ENCODE data around the gene ZNF35.
A peak's percentile ranks its signal among the peaks of the same experiment; 100 is the strongest.
"Not testable (repeated sequence)": the region's sequence is repeated elsewhere in the genome, so short reads cannot be mapped to it uniquely, and the experiment has no call there.

The ZNF35 gene

DNA sequence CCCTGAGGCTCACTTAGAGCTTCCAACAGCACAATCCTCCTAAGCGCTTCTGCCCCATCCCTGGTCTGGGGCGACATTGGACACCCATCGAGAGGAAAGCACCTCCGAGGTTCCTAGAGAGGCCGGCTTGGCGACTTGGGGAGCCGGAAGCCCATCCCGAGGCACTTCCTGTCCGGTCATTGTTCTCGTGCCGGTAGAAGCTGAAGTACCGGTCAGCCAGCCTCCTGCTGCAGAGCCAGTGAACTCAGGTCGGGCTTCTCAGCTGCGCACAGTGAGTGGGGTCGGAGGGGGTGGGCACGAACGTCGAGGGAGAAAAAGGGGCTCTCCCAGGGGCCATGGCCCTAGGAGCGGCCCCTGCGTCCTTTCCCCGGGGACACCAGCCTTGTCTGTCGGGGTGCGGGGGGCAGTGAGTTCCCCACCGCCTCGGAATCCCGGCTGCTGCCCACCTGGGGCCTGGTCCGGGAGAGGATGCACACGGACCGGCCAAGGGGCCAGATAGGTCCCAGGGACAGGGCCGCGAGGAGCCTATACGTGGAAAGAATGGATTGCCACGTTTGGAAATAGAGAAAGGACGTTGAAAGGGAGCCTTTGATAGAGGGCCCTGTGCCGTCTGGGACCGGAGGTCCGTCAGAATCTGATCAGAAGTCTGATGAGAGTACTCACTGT is at the start of gene ZNF35:
TSS of gene ZNF35 (plus strand) at position 169 of the 666 bp plus-strand sequence. CDS start 2,336 bp downstream, outside the sequence.
- DNase-seq (ENCODE audit: low read depth): peak; percentile 78

DNA sequence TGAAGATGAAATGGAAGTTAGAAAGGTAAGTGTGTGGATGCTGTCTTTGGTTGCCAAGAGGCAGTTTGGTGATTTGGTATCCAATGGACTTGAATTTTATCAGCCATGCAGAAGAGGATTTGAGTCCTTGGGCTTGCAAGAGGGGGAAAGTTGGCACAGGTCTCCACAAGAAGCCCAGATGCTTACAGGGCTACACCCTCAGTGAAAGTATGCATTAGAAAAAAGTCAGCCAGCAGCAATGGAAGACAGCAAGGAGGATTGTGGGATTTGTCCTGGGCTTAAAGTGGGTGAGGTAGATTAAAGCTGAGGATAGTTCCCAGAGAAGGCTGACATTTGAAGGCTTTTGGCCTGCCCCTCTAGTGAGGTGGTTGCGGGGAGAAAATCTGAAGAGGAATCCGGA is 46.8 kb upstream of the ZNF35 start:
- DNase-seq (ENCODE audit: low read depth): no peak

DNA sequence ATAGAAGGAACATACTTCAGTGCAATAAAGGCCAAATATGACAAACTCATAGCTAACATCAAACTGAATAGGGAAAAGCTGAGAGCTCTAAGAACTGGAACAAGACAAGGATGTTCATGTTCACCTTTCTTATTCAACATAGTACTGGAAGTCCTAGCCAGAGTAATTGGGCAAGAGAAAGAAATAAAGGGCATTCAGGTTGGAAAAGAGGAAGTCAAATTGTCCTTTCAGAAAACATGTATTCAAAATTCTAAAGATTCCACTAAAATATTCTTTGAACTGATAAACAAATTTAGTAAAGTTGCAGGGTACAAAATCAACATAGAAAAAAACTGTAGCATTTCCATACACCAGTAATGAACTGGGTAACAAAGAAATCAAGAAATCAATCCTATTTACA is 35.9 kb upstream of the ZNF35 start:
- no peak for DNase-seq (ENCODE audit: low read depth)

DNA sequence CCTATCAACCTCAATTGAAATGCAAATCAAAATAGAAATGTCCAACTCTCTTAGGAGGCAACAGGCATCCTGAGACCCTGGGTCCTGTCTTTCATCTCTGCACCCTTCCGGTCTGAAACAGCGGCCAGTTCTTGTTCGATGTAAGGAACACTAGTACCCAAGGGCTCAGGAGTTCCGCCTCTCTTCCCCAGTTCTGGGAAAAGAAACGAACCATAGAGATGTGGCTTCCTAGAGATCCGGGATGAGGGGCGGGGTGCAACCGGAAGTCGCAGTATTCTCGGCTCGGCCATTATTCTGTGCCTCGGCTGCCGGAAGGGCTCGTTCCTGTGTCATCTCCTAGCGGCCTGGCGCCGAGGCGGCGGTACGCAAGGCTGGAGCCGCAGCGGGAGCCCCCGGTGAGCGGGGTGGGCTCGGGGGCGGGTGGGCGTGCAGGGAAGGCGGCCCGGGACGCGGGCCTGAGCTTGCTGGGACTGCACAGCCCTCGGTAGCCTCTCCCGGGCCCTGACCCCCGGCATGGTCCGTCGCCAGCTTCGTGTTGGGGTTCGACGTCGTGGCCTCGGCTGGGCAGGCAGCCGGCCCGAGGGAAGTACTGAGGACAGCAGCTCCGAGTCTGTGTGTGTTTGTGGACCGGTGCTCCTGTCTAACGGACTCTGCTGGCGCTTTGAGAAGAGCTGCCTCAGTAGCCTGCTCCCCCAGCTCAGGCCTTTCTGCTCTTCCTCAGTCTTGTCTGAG is 23.6 kb upstream of the ZNF35 start, which contains the start of gene ZNF197:
TSS of gene ZNF197 (plus strand) at position 288 of the 732 bp plus-strand sequence. CDS start 4,119 bp downstream, outside the sequence.
- DNase-seq (ENCODE audit: low read depth): peak; percentile 73

DNA sequence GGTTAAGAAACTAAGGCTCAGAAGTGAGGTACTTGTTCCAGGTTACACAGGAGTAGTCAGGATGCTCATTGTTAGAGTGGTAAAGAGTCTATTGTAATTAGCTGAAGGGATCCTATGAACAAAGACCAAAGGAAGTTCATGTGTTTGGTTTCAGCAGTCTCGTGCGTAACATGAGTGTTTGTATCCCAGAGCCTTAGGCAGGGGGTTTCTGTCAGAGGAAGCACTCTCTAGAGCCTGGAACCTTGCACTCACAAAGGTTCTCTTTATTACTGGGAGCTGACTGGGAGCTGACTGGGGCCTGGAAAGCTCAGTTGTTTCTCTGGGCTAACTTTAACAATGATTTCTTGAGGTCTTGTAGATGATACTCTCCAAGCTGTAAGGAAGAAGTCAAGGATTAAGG is 19.8 kb upstream of the ZNF35 start:
- DNase-seq (ENCODE audit: low read depth): no peak

DNA sequence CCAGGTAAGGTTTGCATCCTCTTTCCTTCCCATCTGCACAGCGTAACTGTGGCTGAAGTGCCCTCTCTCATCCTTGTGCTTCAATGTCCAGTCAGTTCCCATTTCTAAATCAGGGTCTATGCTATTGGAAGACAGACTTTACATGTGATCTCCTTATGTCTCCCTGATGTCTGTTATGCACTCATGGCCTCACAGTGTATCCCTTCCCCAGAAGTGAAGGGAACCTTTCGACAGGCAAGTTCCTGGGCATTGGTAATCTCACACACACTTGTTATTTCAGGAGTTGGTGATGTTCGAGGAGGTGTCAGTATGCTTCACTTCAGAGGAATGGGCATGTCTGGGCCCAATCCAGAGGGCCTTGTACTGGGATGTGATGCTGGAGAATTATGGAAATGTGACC is 16.3 kb upstream of the ZNF35 start:
- no peak for DNase-seq (ENCODE audit: low read depth)

DNA sequence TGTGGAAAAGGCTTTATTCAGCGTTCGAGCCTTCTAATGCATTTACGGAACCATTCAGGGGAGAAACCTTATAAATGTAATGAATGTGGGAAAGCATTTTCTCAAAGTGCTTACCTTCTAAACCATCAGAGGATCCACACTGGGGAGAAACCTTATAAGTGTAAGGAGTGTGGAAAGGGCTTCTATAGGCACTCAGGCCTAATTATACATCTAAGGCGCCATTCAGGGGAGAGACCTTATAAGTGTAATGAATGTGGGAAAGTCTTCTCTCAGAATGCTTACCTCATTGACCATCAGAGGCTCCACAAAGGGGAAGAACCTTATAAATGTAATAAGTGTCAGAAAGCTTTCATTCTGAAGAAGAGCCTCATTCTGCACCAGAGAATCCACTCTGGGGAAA is 6.2 kb upstream of the ZNF35 start:
- DNase-seq (ENCODE audit: low read depth): no peak

DNA sequence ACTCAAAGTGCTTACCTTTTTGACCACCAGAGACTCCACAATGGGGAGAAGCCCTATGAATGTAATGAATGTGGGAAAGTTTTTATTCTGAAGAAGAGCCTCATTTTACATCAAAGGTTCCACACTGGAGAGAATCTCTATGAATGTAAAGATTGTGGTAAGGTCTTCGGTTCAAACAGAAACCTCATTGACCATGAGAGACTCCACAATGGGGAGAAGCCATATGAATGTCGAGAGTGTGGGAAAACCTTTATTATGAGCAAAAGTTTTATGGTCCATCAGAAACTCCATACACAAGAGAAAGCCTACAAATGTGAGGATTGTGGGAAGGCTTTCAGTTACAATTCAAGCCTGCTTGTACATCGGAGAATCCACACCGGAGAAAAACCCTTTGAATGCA is 5.5 kb upstream of the ZNF35 start:
- no peak for DNase-seq (ENCODE audit: low read depth)

DNA sequence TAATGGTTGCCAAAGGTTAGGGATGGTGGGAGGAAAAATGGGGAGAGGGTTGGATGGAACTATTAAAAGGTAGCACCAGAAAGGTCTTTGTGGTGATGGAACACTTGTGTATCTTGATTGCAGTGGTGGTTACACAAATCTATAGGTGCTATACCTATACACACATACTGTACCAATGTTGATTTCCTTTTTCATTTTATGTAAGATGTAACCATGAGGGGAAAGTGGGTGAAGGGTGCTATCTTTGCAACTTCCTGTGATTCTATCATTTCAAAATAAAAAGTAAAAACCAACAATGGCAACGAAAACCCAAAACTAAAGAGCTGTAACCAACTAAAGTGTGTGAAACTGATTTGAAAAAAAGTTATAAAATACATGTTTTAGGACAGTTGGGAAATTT is 761 bp upstream of the ZNF35 start:
- no peak for DNase-seq (ENCODE audit: low read depth)

DNA sequence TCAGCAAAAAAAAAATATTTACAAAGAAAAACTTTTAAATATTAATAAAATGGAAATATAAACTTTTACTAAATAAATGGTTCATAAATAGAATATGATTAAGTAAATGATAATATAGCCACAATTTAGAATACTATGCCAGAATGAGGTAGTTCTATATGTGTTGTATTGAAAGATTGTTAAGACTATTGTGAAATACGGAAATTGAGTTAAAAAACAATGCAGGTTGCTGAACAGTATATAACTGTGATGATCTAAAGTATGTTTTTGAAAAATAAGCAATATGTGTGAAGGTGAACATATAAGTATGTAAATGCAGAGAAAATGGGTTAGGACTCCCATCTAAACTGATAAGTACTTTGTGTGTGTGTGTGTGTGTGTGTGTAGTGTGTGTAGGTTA is 1.2 kb downstream of the ZNF35 start:
- DNase-seq (ENCODE audit: low read depth): no peak

DNA sequence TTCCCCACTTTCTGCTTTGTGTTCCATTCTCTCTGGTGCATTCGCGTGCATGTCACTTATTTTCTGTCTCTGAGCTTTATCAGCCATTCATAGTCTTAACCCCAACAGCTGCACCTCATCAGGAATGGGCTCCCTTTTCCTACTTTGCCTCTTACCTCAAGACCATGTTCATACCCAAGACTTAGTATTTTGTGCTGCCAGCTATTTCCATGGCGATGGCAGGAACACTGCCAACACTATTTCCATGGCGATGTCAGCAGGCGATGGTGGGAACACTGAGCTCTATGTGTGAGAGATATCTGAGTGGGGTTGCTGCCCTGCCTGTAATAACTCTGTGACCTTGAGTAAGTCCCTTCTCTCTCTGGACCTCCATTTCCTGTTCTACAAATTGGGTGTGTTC is 5.5 kb downstream of the ZNF35 start:
- DNase-seq (ENCODE audit: low read depth): no peak

DNA sequence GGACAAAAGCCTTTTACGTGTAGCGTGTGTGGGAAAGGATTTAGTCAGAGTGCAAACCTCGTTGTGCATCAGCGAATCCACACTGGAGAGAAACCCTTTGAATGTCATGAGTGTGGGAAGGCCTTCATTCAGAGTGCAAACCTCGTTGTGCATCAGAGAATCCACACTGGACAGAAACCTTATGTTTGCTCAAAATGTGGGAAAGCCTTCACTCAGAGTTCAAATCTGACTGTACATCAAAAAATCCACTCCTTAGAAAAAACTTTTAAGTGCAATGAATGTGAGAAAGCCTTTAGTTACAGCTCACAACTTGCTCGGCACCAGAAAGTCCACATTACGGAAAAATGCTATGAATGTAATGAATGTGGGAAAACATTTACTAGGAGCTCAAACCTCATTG is 10.5 kb downstream of the ZNF35 start:
- no peak for DNase-seq (ENCODE audit: low read depth)

DNA sequence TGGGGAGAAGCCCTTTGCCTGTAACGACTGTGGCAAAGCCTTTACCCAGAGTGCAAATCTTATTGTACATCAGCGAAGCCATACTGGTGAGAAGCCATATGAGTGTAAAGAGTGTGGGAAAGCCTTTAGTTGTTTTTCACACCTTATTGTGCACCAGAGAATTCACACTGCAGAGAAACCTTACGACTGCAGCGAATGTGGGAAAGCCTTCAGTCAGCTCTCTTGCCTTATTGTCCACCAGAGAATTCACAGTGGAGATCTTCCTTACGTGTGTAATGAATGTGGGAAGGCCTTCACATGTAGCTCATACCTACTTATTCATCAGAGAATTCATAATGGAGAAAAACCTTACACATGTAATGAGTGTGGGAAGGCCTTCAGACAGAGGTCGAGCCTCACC is 10.9 kb downstream of the ZNF35 start:
- DNase-seq (ENCODE audit: low read depth): no peak

DNA sequence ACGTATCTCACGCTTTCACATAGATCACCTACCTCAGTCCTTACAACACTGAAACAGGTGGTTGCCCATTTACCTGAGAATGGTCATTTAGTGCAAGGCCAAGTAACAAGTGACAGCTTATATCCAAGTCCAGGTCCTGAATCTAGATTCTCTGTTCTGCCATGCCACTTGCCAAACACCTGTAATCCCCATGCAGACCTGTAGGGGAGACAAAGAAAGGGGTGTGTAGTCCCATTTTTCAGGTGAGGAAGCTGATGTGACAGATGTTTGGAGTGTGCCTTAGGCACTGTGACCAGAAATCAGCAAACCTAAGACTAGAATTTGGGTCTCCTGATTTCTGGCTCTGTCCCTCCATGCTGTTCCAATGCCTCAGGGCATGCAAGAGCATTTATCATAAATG is 12.7 kb downstream of the ZNF35 start:
- DNase-seq (ENCODE audit: low read depth): no peak

DNA sequence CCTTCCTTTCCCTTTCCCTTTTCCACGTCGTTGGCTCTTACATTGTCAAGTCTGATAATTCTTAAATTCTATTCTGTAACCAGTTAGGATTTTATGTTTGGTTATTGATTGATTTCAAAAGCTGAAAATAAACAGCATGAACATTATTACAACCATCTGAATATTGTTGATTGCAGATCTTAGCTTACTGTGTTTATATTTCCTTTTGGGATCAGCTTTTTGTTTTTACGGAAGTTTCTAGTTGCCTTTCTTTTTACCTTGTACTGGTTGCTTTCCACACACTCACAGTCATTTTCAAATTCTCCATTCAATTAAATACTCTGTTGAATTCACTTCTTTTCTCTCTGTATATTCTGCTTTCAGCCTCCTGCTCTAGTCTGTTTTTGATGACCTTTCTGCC is 16.6 kb downstream of the ZNF35 start:
- DNase-seq (ENCODE audit: low read depth): no peak

DNA sequence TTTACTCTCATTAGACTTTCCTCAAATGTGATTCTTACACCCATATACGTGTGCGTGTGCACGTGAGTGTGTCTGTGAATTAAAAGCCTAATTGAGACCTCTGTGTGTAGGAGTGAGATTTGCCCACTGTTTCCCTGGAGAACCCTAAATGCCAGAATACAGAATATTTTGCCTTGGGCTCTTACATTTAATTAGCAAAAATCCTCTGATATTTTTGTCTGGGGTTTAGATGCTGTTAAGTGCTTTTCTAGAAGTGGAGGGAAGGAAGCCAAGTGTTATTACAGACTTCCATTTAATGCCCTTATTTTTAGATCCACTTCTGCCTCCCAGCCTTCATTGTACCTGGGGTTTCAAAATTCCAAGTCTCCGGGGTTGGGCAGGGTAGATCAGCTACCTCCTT is 17.8 kb downstream of the ZNF35 start:
- no peak for DNase-seq (ENCODE audit: low read depth)

DNA sequence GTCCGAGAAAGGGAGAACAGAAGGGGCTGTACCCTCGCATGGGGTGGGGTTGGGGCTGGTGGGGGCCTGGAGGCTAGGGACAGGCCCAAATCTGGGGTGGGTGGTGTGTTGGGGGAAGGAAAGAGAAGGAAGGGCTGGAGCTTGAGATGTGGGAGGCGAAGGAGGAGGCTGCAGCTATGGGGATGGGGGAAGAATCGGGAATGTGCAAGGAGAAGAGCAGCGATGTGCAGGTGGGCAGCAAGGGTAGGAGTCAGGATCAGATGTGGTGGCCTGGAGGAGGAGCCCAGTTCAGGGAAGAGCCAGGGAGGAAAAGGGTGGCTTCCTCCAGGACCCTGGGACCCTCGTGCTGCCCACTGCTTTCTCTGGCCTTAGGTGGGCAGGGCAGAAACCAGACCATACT is 21.2 kb downstream of the ZNF35 start:
- no peak for DNase-seq (ENCODE audit: low read depth)

DNA sequence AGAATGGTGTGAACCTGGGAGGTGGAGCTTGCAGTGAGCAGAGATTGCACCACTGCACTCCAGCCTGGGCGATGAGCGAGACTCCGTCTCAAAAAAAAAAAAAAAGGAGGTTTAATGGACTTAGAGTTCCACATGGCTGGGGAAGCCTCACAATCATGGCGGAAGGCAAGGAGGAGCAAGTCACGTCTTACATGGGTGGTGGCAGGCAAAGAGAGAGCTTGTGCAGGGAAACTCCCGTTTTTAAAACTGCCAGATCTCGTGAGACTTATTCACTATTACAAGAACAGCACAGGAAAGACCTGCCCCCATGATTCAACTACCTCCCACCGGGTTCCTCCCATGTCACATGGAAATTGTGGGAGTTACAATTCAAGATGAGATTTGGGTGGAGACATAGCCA is 24.9 kb downstream of the ZNF35 start:
- not testable (repeated sequence) for DNase-seq (ENCODE audit: low read depth)

DNA sequence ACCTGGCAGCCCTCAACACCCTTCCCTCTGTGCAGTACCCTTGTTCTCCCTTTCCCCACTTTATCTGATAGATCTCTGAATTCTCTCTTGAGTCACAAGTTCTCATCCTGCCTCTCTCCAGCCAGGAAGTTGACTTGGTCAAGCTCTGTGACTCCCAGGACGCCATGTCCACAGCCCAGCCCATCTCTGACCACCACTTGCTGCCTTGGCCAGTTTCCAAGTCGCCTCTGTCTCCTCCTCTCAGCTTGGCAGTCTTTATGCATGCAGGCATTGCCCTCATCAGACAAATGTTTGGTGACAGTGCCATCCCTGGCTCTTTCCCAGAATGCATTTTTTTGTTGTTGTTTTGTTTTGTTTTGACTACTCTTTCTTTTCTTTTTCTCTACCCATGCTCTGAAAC is 25.7 kb downstream of the ZNF35 start:
- DNase-seq (ENCODE audit: low read depth): no peak

DNA sequence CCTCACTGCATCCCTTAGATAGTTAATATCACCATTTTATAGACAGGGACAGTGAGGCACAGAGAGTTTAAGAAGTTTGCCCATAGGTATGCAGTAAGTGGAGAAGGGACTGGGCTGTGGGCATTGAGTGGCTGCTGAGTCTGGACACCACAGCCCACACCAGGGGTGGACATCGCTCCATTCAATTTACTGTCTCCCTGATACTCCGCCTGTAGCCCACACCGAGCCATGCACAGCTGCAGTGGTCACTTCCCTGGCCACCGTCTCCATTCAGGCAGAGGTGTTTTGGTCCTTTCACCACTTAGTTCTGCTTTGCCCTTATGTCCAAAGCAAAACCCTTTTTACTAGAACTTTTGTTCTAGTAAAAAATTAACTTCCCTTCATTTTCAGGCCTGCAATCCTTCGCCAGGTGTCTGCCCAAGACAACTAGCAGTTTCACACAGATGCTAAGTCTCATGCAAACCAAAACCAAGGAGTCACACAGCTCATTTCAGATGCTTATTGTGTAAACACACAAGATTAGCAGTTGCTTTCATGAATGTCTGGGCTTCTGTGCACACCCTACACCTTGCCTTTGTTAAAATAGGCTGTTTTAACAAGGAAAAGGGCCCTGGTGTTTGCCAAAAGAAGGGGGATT is 30.1 kb downstream of the ZNF35 start:
- DNase-seq (ENCODE audit: low read depth): no peak

DNA sequence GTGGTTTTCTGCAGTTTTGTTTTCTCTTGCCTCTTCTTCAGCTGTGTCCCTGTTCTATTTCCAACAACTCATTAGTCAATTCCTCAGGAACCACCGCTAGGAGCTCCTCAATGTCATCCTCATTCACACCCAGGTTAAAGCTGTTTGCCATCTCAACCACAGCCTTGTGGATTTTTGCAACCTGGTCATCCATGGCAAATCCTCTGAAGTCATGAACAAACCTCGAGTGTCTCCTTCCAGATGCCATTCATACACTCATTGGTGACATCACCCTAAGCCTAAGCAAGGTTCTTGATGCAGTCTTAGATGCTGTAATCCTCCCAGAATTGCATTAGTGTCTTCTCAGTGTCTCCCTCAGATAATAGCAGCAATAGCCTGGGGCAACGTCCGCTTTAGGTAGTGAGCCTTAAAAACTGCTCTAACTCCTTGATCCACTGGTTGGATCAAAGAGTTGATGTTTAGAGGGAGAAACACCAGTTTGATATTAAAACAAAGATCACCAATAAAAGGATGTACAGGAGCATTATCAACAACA is 32.5 kb downstream of the ZNF35 start:
- DNase-seq (ENCODE audit: low read depth): no peak

DNA sequence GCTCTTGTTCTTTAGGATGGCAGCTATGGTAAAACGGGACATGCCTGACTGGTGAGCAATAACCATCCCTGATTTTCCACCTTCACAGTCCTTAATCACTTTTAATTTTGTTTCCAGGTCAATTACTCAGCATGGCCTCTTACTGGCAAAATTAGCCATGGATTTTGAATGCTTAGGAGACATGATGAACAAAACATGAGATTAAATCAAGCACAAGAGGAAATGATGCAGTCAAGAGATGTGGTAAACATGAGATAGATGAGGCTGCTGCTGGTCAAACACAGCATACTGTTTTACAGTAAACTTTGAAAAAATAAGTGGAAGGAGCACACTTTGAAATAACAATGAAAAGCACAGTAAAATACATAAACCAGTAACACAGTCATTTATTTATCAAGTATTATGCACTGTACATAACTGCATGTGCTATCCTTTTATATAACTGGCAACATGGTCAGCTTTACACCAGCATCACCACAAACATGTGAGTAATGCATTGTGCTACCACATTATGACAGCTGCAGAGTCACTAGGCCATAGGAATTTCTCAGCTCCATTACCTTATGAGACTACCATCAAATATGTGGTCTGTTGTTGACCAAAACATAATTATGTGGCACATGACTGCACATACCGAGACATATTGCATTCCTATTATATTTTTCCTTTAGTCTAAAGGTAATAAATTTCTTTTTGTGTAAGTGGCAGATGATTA is 33.8 kb downstream of the ZNF35 start:
- DNase-seq (ENCODE audit: low read depth): peak; percentile 24
